H1 (cell line): ENCODE data around the gene LCN15. TPM values are rescaled to one million over a fixed set of nuclear protein-coding genes. Genes with fewer than 3 reads are reported as not detected.

Experiments
- CTCF ChIA-PET: fragments of 300-600 bp; sonication (Branson Sonifier 250); formaldehyde crosslinking; loops from one replicate; lab custom pipeline; 2021; ENCODE audit not compliant: partially characterized antibody; lab: Charles Lee
- POLR2A ChIA-PET: fragments of 300-600 bp; sonication (Branson Sonifier 250); formaldehyde crosslinking; loops from one replicate; lab custom pipeline; 2021; ENCODE audit warnings: inconsistent platforms; ENCODE audit not compliant: partially characterized antibody; lab: Charles Lee
- DNase-seq, 2 experiments: peaks; one replicate each; pipeline versions ENCODE4 v3.0.0 to v3.0.0-alpha.2; 2010 to 2022; ENCODE audit warnings: low spot score in 2 of 2, low read depth in 1 of 2, mixed read lengths in 1 of 2
- FAIRE-seq: peaks from 2 replicates; lab custom pipeline; 2011; peaks lifted over from hg19 to GRCh38; lab: Jason Lieb, UNC
- H2AFZ ChIP-seq: 2 replicates; pipeline ENCODE4 v1.8.1; 2012; ENCODE audit warnings: low read length, inconsistent platforms
- H2AK5ac ChIP-seq: 2 replicates; pipeline ENCODE4 v1.6.1; 2013; ENCODE audit warnings: low read depth, low read length
- H2BK120ac ChIP-seq: replicated peaks from 2 replicates; pipeline ENCODE3; 2013; ENCODE audit warnings: low read depth, low read length, inconsistent platforms
- H2BK12ac ChIP-seq: 2 replicates; pipeline ENCODE4 v1.6.1; 2013; ENCODE audit warnings: low read depth, low read length
- H2BK15ac ChIP-seq: 2 replicates; pipeline ENCODE4 v1.6.1; 2013; ENCODE audit warnings: low read length
- H2BK20ac ChIP-seq: 2 replicates; pipeline ENCODE4 v1.6.1; 2013; ENCODE audit warnings: low read length
- H2BK5ac ChIP-seq: 2 replicates; pipeline ENCODE4 v1.6.1; 2013; ENCODE audit warnings: low read depth, low read length
- H3K14ac ChIP-seq: 2 replicates; pipeline ENCODE4 v1.6.1; 2013; ENCODE audit warnings: inconsistent platforms; ENCODE audit not compliant: insufficient read length
- H3K18ac ChIP-seq: 2 replicates; pipeline ENCODE4 v1.6.1; 2013; ENCODE audit warnings: low read length; ENCODE audit errors: extremely low read depth
- H3K23ac ChIP-seq: 2 replicates; pipeline ENCODE4 v1.6.1; 2013; ENCODE audit warnings: inconsistent platforms; ENCODE audit not compliant: insufficient read length
- H3K23me2 ChIP-seq: 2 replicates; pipeline ENCODE4 v1.6.1; 2013; ENCODE audit warnings: low read depth, low read length
- H3K27ac ChIP-seq: 2 replicates; pipeline ENCODE4 v1.6.1; 2011; ENCODE audit warnings: low read depth, low read length, inconsistent platforms
- H3K27me3 ChIP-seq, 4 experiments: replicated peaks in 1 of 4; 1 replicate in 1 of 4; 2 replicates in 3 of 4; pipeline versions ENCODE4 v1.6.1 to v1.8.1; 2011 to 2013; ENCODE audit warnings: low read length in 3 of 4, mild to moderate bottlenecking in 3 of 4, inconsistent platforms in 2 of 4, mixed read lengths in 2 of 4, moderate library complexity in 1 of 4; ENCODE audit not compliant: control insufficient read depth in 3 of 4, insufficient read depth in 3 of 4; ENCODE audit errors: extremely low read depth in 1 of 4
- H3K36me3 ChIP-seq, 4 experiments: 2 replicates each; pipeline versions ENCODE4 v1.6.1 to v1.8.1; 2011 to 2013; ENCODE audit warnings: mild to moderate bottlenecking in 4 of 4, low read length in 3 of 4, moderate library complexity in 2 of 4, control low read depth in 1 of 4, inconsistent platforms in 1 of 4; ENCODE audit not compliant: insufficient read depth in 4 of 4, control insufficient read depth in 2 of 4
- H3K4ac ChIP-seq: replicated peaks from 2 replicates; pipeline ENCODE3; 2013; ENCODE audit warnings: low read length, low read depth, mixed read lengths, inconsistent platforms; ENCODE audit not compliant: insufficient read length
- H3K4me1 ChIP-seq, 4 experiments: replicated peaks in 1 of 4; 1 replicate in 1 of 4; 2 replicates in 3 of 4; pipeline versions ENCODE4 v1.6.1 to v1.8.1; 2011 to 2013; ENCODE audit warnings: low read length in 3 of 4, inconsistent platforms in 2 of 4, mixed read lengths in 1 of 4; ENCODE audit not compliant: insufficient read depth in 4 of 4, control insufficient read depth in 3 of 4
- H3K4me2 ChIP-seq, 2 experiments: 2 replicates each; pipeline versions ENCODE4 v1.6.1 to v1.8.1; 2011 to 2013; ENCODE audit warnings: low read depth in 2 of 2, low read length in 2 of 2, control low read depth in 1 of 2, inconsistent platforms in 1 of 2, mild to moderate bottlenecking in 1 of 2; ENCODE audit not compliant: insufficient read depth in 1 of 2
- H3K4me3 ChIP-seq, 4 experiments: fragments of 200-600, 300-600 bp in 1 of 4; sonication (generic), shearing (Covaris generic), sonication (Bioruptor Twin) in 1 of 4; 2 replicates each; pipeline versions ENCODE4 v1.5.1 to v1.8.1; 2011 to 2016; ENCODE audit warnings: low read length in 4 of 4, low read depth in 3 of 4, control low read depth in 2 of 4, inconsistent platforms in 2 of 4, mild to moderate bottlenecking in 2 of 4, mixed read lengths in 1 of 4, moderate library complexity in 1 of 4; ENCODE audit not compliant: insufficient read depth in 2 of 4; ENCODE audit errors: extremely low read depth in 1 of 4
- H3K56ac ChIP-seq: replicated peaks from 2 replicates; pipeline ENCODE3; 2013; ENCODE audit warnings: low read depth, mild to moderate bottlenecking, mixed read lengths, low read length, inconsistent platforms; ENCODE audit not compliant: insufficient read length
- H3K79me1 ChIP-seq: 2 replicates; pipeline ENCODE4 v1.6.1; 2013; ENCODE audit warnings: low read depth, low read length, control low read depth
- H3K79me2 ChIP-seq, 2 experiments: 2 replicates each; pipeline versions ENCODE4 v1.6.1 to v1.8.1; 2012 to 2013; ENCODE audit warnings: low read length in 2 of 2, mild to moderate bottlenecking in 2 of 2, inconsistent platforms in 1 of 2; ENCODE audit not compliant: insufficient read depth in 2 of 2, control insufficient read depth in 1 of 2
- H3K9ac ChIP-seq, 4 experiments: replicated peaks in 1 of 4; 1 replicate in 1 of 4; 2 replicates in 3 of 4; pipeline versions ENCODE4 v1.6.1 to v1.8.1; 2011 to 2013; ENCODE audit warnings: low read depth in 3 of 4, low read length in 3 of 4, control low read depth in 2 of 4, mild to moderate bottlenecking in 2 of 4, moderate library complexity in 2 of 4, inconsistent platforms in 1 of 4; ENCODE audit errors: extremely low read depth in 1 of 4
- H3K9me3 ChIP-seq, 2 experiments: 2 replicates each; pipeline versions ENCODE4 v1.6.1 to v1.8.1; 2012 to 2013; ENCODE audit warnings: mild to moderate bottlenecking in 2 of 2, moderate library complexity in 2 of 2, control low read depth in 1 of 2, inconsistent platforms in 1 of 2, low read depth in 1 of 2, low read length in 1 of 2, mixed read lengths in 1 of 2; ENCODE audit not compliant: insufficient read depth in 2 of 2
- H4K20me1 ChIP-seq, 2 experiments: replicated peaks in 1 of 2; 2 replicates each; pipeline versions ENCODE3 to v1.8.1; 2011 to 2013; ENCODE audit warnings: inconsistent platforms in 2 of 2, low read length in 2 of 2, mild to moderate bottlenecking in 1 of 2; ENCODE audit not compliant: insufficient read depth in 2 of 2, control insufficient read depth in 1 of 2
- H4K5ac ChIP-seq: 2 replicates; pipeline ENCODE4 v1.6.1; 2013; ENCODE audit warnings: low read length, low read depth, mixed read lengths, inconsistent platforms; ENCODE audit not compliant: insufficient read length
- H4K8ac ChIP-seq: 2 replicates; pipeline ENCODE4 v1.8.0; 2013; ENCODE audit warnings: mild to moderate bottlenecking, moderate library complexity, low read length, inconsistent platforms; ENCODE audit not compliant: insufficient read depth; ENCODE audit errors: extremely low read depth
- H4K91ac ChIP-seq: replicated peaks from 2 replicates; pipeline ENCODE3; 2013; ENCODE audit warnings: low read length, mixed read lengths, inconsistent platforms; ENCODE audit not compliant: insufficient read length
- BRCA1 ChIP-seq: IDR thresholded peaks from 2 replicates; pipeline ENCODE4 v1.6.1; 2012; ENCODE audit warnings: low read depth, low read length, improper control_type of control experiment
- CBX8 ChIP-seq: fragments of 300-800, 300-1000 bp; sonication (generic); IDR thresholded peaks from 2 replicates; pipeline ENCODE4 v1.7.1; 2016; ENCODE audit warnings: low read depth, low read length, borderline replicate concordance
- CHD2 ChIP-seq: IDR thresholded peaks from 2 replicates; pipeline ENCODE4 v1.6.1; 2012; ENCODE audit warnings: low read length, improper control_type of control experiment
- CREB1 ChIP-seq: IDR thresholded peaks from 2 replicates; pipeline ENCODE4 v1.6.1; 2012; ENCODE audit warnings: inconsistent platforms
- GTF2F1 ChIP-seq: IDR thresholded peaks from 2 replicates; pipeline ENCODE4 v1.6.1; 2012; ENCODE audit warnings: low read depth, low read length, improper control_type of control experiment, borderline replicate concordance
- JUN ChIP-seq: IDR thresholded peaks from 2 replicates; pipeline ENCODE4 v1.6.1; 2011; ENCODE audit warnings: low read depth, mild to moderate bottlenecking, improper control_type of control experiment, low read length
- NRF1 ChIP-seq: IDR thresholded peaks from 2 replicates; pipeline ENCODE4 v1.6.1; 2011; ENCODE audit warnings: mild to moderate bottlenecking, low read depth, low read length, improper control_type of control experiment
- POLR2A ChIP-seq, 2 experiments: IDR thresholded peaks; 1 replicate in 1 of 2; 2 replicates in 1 of 2; pipeline ENCODE4 v1.6.1; 2011; ENCODE audit warnings: low read depth in 2 of 2, low read length in 2 of 2, mild to moderate bottlenecking in 2 of 2; ENCODE audit errors: control extremely low read depth in 1 of 2
- RFX5 ChIP-seq: IDR thresholded peaks from 2 replicates; pipeline ENCODE4 v1.6.1; 2011; ENCODE audit warnings: low read depth, low read length, improper control_type of control experiment, borderline replicate concordance
- SIN3A ChIP-seq, 2 experiments: IDR thresholded peaks in 1 of 2; conservative IDR thresholded peaks in 1 of 2; 2 replicates each; pipeline ENCODE4 v1.6.1; 2011 to 2012; ENCODE audit warnings: low read length in 2 of 2, improper control_type of control experiment in 1 of 2, low read depth in 1 of 2, mild to moderate bottlenecking in 1 of 2
- ZNF274 ChIP-seq: IDR thresholded peaks from 2 replicates; pipeline ENCODE4 v1.7.0; 2012; ENCODE audit warnings: low read length, borderline replicate concordance; ENCODE audit errors: extremely low read depth
- WGBS, 2 experiments: shearing (Covaris generic) in 1 of 2; methylation state at CpG; one replicate each; pipeline versions ENCODE4 v1.1.6 to v1.1.7; 2013 to 2015; ENCODE audit warnings: low lambda C conversion rate in 2 of 2, mixed read lengths in 2 of 2, inconsistent platforms in 1 of 2, low coverage in 1 of 2, missing lambda C conversion rate in 1 of 2; ENCODE audit not compliant: insufficient replicate concordance in 2 of 2, insufficient coverage in 1 of 2, insufficient read length in 1 of 2; ENCODE audit errors: extremely low coverage in 1 of 2, missing lambda C conversion rate in 1 of 2; 5-methylcytosine and 5-hydroxymethylcytosine counted together
- polyA plus RNA-seq, 7 experiments: library from polyadenylated mRNA; depleted of rRNA in 3 of 7; stranded (reverse) in 5 of 7; unstranded in 2 of 7; fragments of >200 nt in 5 of 7; fragments of 200-250 nt in 2 of 7; gene quantifications; 1 replicate in 5 of 7; 2 replicates in 1 of 7; 4 replicates in 1 of 7; pipeline versions ENCODE4 v1.2.1 to v1.2.3, GENCODE V29; 2011 to 2013; ENCODE audit warnings: missing spikeins in 2 of 7, mixed read lengths in 2 of 7
- total RNA-seq: library from RNA; stranded (reverse); fragmentation: NEBNext Ultra II Directional; extraction: Animal tissue kit (Norgen Biotek cat#: 25700); gene quantifications from 2 replicates; pipeline ENCODE4 v1.2.1, GENCODE V29; 2021
- TF ChIP-seq, protein P1 (sequence below): IDR thresholded peaks from 2 replicates; pipeline ENCODE4 v1.6.1; 2012; ENCODE audit warnings: low read length, inconsistent platforms
- TF ChIP-seq, protein P2 (sequence below): IDR thresholded peaks from 2 replicates; pipeline ENCODE4 v1.6.1; 2011; ENCODE audit warnings: low read depth, mild to moderate bottlenecking, low read length; ENCODE audit not compliant: insufficient read depth

The LCN15 gene
- total and polyA plus RNA-seq, 2 of the 8 experiments (the other 6 are each of a cell fraction or from before 2014, with no cell fraction given) = 0.08 to 0.47 TPM

- Histone ChIP-seq H4K91ac (no peak overlapping the region), H3K23me2 (no peaks in the 10 kb centered on the region; the same call in 1 of the 2 replicates), H2BK120ac (no peak overlapping the region), H3K27ac (no peak overlapping the region), H3K9me3 (no peaks in the 10 kb centered on the region), H3K4me3 (no peak overlapping the region), H3K18ac (no peak overlapping the region), H3K56ac (no peak overlapping the region), H3K79me2 (no peaks in the 10 kb centered on the region), H3K9ac (no peak overlapping the region), H3K14ac (no peak overlapping the region), H4K20me1 (no peaks in the 10 kb centered on the region), H3K4me1 (peaks cover 0 to 3% (median under 1%) of the 10 kb centered on the region in 4 experiments; a peak in 2 of 7 replicates), H3K4me2 (no peak overlapping the region), H2AK5ac (no peak overlapping the region), H4K5ac (no peak overlapping the region), H3K79me1 (no peaks in the 10 kb centered on the region), H2AFZ (no peak overlapping the region), H2BK15ac (no peak overlapping the region), H3K4ac (no peak overlapping the region), H3K23ac (no peak overlapping the region), H3K27me3 (no peaks in the 10 kb centered on the region), H4K8ac (no peak overlapping the region), H2BK5ac (no peak overlapping the region), H2BK12ac (no peak overlapping the region), H2BK20ac (no peak overlapping the region), H3K36me3 (no peaks in the 10 kb centered on the region)
- DNase-seq (no peak), FAIRE-seq (no peak)
- CTCF ChIA-PET = interaction anchor here (0.6 to 4.3 kb wide), 12 partner anchors 10 to 250 kb away, joined by 3 to 37 read pairs (median 5); partner anchors contain the start of genes AJM1 and LCN8
- POLR2A ChIA-PET = no interaction called here
- WGBS, 2 experiments = 90% methylated on average over 10 of the region's 10 CpGs; no CpG with 5 or more reads in 1 of the 2 experiments
- TF ChIP-seq CBX8 (no peak), RFX5 (no peak), GTF2F1 (no peak), JUN (no peak), POLR2A (IDR thresholded peaks at IDR 0.05; ENCODE audit: control extremely low read depth in 1 of 2, low read depth in 2 of 2, low read length in 2 of 2) (no peak), BRCA1 (no peak), CREB1 (no peak), ZNF274 (no peak), CHD2 (no peak), SIN3A (conservative IDR thresholded peaks at IDR 0.05 in 1 of 2, IDR thresholded peaks at IDR 0.05 in 1 of 2; ENCODE audit: low read depth in 1 of 2, low read length in 2 of 2) (no peak), NRF1 (no peak)
- TF ChIP-seq, protein P1, sequence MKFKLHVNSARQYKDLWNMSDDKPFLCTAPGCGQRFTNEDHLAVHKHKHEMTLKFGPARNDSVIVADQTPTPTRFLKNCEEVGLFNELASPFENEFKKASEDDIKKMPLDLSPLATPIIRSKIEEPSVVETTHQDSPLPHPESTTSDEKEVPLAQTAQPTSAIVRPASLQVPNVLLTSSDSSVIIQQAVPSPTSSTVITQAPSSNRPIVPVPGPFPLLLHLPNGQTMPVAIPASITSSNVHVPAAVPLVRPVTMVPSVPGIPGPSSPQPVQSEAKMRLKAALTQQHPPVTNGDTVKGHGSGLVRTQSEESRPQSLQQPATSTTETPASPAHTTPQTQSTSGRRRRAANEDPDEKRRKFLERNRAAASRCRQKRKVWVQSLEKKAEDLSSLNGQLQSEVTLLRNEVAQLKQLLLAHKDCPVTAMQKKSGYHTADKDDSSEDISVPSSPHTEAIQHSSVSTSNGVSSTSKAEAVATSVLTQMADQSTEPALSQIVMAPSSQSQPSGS = no peak
- TF ChIP-seq, protein P2, sequence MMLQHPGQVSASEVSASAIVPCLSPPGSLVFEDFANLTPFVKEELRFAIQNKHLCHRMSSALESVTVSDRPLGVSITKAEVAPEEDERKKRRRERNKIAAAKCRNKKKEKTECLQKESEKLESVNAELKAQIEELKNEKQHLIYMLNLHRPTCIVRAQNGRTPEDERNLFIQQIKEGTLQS = no peak
Measured at GRCh38 chr9:136786451-136786850, 22.1 kb upstream of the LCN15 start.
